ENCODE data around the gene NAA80. TPM values are rescaled to one million over a fixed set of nuclear protein-coding genes. Genes with fewer than 3 reads are reported as not detected.

NAA80 gene
- polyA plus RNA-seq, 1 donor from 2014 or later, result 4.6 TPM

DNA sequence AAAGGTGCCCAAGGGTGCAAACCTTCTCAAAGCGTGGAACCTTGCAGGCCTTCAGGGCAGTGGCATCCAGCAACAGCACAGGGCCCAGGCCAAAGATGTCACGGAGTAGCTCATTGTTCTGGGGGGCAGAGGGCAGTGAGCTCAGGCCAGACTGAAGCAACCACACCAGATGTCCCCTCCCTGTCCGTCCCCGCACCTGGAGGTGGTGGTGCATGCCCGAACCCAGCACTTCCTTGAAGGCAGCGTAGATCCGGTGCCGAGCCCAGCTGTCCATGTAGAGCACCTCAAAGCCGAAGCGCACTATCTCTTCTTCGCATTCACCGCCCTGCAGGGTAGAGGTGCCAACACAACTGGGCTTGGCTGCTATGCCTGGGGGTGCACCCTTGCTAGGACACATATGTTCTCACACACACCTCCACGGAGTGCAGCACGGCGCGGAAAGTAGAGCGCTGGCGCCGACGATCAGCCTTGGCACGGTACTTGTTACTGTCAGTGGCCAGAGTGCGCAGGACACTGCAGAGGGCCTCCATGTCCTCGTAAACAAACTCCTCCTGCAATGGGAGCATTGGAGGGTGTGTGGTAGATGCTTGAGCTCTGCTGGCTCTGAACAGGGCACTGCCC, 10.7 kb downstream of the NAA80 start:
- no peaks in the 10 kb centered on the region for H3K36me3 ChIP-seq (ENCODE audit: insufficient read depth, low read length)
- H3K79me2 ChIP-seq (replicated peaks; ENCODE audit: insufficient read depth, low read length), result peaks cover 6% of the 10 kb centered on the region
- H3K9me3 ChIP-seq (ENCODE audit: low read length), result no peaks in the 10 kb centered on the region
- no peak overlapping the region for H3K27ac ChIP-seq (ENCODE audit: low read length)
- H4K20me1 ChIP-seq (ENCODE audit: insufficient read depth), result no peaks in the 10 kb centered on the region
- TF ChIP-seq EZH2 (IDR thresholded peaks at IDR 0.05; ENCODE audit: borderline replicate concordance, insufficient read depth, low read length, poor library complexity, severe bottlenecking) (no peak), TAF1 (IDR thresholded peaks at IDR 0.05; ENCODE audit: low read depth) (no peak), REST (IDR thresholded peaks at IDR 0.05; ENCODE audit: borderline replicate concordance) (no peak), MXI1 (conservative IDR thresholded peaks at IDR 0.05; ENCODE audit: poor library complexity, severe bottlenecking) (no peak)
- no peaks in the 10 kb centered on the region for H3K27me3 ChIP-seq (ENCODE audit: insufficient read depth, low read depth, low read length)
- H3K4me3 ChIP-seq (ENCODE audit: low read length), result no peak overlapping the region
- no peak overlapping the region for H3K4me2 ChIP-seq (ENCODE audit: low read length)
- H3K9ac ChIP-seq (ENCODE audit: low read length), result no peak overlapping the region
- H3F3A ChIP-seq (ENCODE audit: insufficient read depth, low read length, poor library complexity, severe bottlenecking), result no peaks in the 10 kb centered on the region
- H3K9me2 ChIP-seq (ENCODE audit: insufficient read depth, low read length), result no peaks in the 10 kb centered on the region
- H2AFZ ChIP-seq (ENCODE audit: low read depth, low read length), result no peak overlapping the region

DNA sequence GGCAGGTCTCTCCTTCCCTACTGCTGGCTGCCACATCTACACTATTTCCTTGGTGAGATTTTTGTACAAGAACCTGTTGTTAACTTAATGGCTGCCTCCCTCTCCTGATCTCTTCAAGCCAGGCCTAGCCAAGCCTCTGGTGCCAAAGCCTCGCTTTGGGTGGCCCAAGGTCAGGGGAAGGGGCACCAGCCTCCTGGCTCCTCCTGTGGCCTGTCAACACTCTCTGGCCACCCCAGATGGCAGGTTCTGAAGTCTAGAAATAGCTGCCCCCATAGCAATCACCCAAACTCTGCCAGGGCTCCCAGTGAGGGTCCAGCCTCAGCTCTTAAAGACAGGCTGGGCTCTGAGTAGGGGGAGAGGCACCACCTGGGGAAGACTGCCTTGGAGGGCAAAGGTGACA, 11.9 kb downstream of the NAA80 start:
- no peaks in the 10 kb centered on the region for H4K20me1 ChIP-seq (ENCODE audit: insufficient read depth)
- H3K27ac ChIP-seq (ENCODE audit: low read length), result no peak overlapping the region
- H2AFZ ChIP-seq (ENCODE audit: low read depth, low read length), result no peak overlapping the region
- no peak overlapping the region for H3K4me3 ChIP-seq (ENCODE audit: low read length)
- peaks cover 6% of the 10 kb centered on the region for H3K79me2 ChIP-seq (replicated peaks; ENCODE audit: insufficient read depth, low read length)
- no peak overlapping the region for H3K4me2 ChIP-seq (ENCODE audit: low read length)
- no peaks in the 10 kb centered on the region for H3F3A ChIP-seq (ENCODE audit: insufficient read depth, low read length, poor library complexity, severe bottlenecking)
- H3K27me3 ChIP-seq (ENCODE audit: insufficient read depth, low read depth, low read length), result no peaks in the 10 kb centered on the region
- no peaks in the 10 kb centered on the region for H3K36me3 ChIP-seq (ENCODE audit: insufficient read depth, low read length)
- H3K9ac ChIP-seq (ENCODE audit: low read length), result no peak overlapping the region
- no peaks in the 10 kb centered on the region for H3K9me2 ChIP-seq (ENCODE audit: insufficient read depth, low read length)
- H3K9me3 ChIP-seq (ENCODE audit: low read length), result no peaks in the 10 kb centered on the region
- TF ChIP-seq MXI1 (conservative IDR thresholded peaks at IDR 0.05; ENCODE audit: poor library complexity, severe bottlenecking) (no peak), EZH2 (IDR thresholded peaks at IDR 0.05; ENCODE audit: borderline replicate concordance, insufficient read depth, low read length, poor library complexity, severe bottlenecking) (no peak), POLR2AphosphoS5 (IDR thresholded peaks at IDR 0.05) (no peak), EP300 (conservative IDR thresholded peaks at IDR 0.05; ENCODE audit: poor library complexity, severe bottlenecking) (no peak), TAF1 (IDR thresholded peaks at IDR 0.05; ENCODE audit: low read depth) (no peak), RAD21 (conservative IDR thresholded peaks at IDR 0.05) (no peak), SMC3 (conservative IDR thresholded peaks at IDR 0.05; ENCODE audit: poor library complexity) (no peak), REST (IDR thresholded peaks at IDR 0.05; ENCODE audit: borderline replicate concordance) (no peak)
- TF ChIP-seq, protein P1, sequence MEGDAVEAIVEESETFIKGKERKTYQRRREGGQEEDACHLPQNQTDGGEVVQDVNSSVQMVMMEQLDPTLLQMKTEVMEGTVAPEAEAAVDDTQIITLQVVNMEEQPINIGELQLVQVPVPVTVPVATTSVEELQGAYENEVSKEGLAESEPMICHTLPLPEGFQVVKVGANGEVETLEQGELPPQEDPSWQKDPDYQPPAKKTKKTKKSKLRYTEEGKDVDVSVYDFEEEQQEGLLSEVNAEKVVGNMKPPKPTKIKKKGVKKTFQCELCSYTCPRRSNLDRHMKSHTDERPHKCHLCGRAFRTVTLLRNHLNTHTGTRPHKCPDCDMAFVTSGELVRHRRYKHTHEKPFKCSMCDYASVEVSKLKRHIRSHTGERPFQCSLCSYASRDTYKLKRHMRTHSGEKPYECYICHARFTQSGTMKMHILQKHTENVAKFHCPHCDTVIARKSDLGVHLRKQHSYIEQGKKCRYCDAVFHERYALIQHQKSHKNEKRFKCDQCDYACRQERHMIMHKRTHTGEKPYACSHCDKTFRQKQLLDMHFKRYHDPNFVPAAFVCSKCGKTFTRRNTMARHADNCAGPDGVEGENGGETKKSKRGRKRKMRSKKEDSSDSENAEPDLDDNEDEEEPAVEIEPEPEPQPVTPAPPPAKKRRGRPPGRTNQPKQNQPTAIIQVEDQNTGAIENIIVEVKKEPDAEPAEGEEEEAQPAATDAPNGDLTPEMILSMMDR (IDR thresholded peaks at IDR 0.05; ENCODE audit: poor library complexity, severe bottlenecking), result no peak

Data from neural cell (in vitro differentiated cells).